ENCODE data around the gene TCP10L.
A peak's percentile ranks its signal among the peaks of the same experiment; 100 is the strongest.
"Not testable (repeated sequence)": the region's sequence is repeated elsewhere in the genome, so short reads cannot be mapped to it uniquely, and the experiment has no call there.

Gene TCP10L, protein sequence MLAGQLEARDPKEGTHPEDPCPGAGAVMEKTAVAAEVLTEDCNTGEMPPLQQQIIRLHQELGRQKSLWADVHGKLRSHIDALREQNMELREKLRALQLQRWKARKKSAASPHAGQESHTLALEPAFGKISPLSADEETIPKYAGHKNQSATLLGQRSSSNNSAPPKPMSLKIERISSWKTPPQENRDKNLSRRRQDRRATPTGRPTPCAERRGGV

DNA sequence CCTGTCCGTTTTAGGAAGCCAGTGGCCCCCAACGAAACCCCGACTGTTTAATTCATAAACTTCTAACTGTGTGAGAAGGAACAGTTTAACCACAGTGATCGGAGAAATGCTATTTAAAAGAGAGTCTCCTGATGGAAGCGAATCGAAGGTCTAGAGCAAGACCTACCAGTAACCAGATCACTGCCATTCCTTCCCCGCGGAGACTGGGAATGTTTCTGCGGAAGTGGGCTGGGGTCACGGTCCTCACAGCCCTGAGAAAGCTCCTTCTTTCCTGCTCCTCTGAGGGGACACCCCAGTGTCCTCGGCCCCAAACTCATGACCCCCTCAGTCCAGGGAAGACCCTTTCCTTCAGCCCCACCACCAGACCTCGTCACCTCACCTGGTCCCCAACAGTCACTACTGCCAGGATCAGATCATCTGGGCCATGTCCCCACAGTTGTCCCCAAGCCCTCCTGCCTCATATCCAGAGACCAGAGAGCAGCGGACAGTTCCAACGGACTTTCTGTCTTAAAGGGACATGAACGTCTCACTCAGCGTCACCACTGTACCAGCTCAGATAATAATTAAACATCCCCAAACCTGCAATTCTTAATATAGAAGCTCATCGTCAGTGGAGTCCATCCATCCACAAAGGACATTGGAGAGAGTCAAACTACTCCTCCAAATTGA lies at the start of gene TCP10L:
TSS of gene TCP10L (minus strand) at position 482 of the 669 bp plus-strand sequence. CDS start 1,219 bp downstream, outside the sequence.
- intact Hi-C loops (cut with DNase I; ENCODE audit: low total_unique reads) = no loop called here

DNA sequence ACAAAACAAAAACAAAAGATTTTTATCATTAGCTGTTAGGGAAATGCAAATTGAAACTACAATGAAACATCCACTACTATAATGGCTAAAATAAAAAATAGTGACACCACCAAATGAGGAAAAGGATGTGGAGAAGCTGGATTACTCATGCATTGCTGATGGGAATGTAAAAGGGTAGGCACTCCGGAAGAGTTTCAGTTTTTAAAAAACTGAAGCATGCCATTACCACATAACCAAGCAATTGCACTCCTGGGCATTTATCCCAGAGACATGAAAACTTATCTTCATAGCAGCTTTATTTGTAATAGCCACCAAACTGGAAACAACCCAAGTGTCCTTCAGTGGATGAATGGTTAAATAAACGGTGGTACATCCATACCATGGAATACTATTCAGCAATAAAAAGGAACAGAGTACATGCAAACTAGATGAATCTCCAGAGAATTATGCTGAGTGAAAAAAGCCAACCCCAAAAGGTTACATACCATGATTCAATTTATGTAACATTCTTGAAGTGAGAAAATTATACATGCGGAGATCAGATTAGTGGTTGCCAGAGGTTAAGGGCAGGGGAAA lies 41.4 kb upstream of the TCP10L start:
- Histone ChIP-seq H3K9me3 (no peaks in the 10 kb centered on the region), H3K36me3 (peaks cover 19 to 22% (median 21%) of the 10 kb centered on the region in 3 donors), H3K4me3 (no peak overlapping the region), H3K4me1 (no peaks in the 10 kb centered on the region), H3K27me3 (peaks cover 0 to 4% of the 10 kb centered on the region in 2 donors), H3K27ac (no peak overlapping the region)
- TF ChIP-seq, protein P1, sequence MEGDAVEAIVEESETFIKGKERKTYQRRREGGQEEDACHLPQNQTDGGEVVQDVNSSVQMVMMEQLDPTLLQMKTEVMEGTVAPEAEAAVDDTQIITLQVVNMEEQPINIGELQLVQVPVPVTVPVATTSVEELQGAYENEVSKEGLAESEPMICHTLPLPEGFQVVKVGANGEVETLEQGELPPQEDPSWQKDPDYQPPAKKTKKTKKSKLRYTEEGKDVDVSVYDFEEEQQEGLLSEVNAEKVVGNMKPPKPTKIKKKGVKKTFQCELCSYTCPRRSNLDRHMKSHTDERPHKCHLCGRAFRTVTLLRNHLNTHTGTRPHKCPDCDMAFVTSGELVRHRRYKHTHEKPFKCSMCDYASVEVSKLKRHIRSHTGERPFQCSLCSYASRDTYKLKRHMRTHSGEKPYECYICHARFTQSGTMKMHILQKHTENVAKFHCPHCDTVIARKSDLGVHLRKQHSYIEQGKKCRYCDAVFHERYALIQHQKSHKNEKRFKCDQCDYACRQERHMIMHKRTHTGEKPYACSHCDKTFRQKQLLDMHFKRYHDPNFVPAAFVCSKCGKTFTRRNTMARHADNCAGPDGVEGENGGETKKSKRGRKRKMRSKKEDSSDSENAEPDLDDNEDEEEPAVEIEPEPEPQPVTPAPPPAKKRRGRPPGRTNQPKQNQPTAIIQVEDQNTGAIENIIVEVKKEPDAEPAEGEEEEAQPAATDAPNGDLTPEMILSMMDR (IDR thresholded peaks at IDR 0.05) = no peak
- DNase-seq = no peak
- intact Hi-C loops (cut with DNase I; ENCODE audit: low total_unique reads) = no loop called here

More for the DNA sequence above, at the start of gene TCP10L:
- Histone ChIP-seq H3K4me1 (no peaks in the 10 kb centered on the region), H3K4me3 (no peak within 1 kb of the TSS), H3K27me3 (no peaks in the 10 kb centered on the region), H3K36me3 (peaks cover 0 to 5% (median 0%) of the 10 kb centered on the region in 3 donors), H3K9me3 (no peaks in the 10 kb centered on the region), H3K27ac (no peak within 1 kb of the TSS)
- TF ChIP-seq, protein P1 (IDR thresholded peaks at IDR 0.05) = no peak
- DNase-seq = no peak

DNA sequence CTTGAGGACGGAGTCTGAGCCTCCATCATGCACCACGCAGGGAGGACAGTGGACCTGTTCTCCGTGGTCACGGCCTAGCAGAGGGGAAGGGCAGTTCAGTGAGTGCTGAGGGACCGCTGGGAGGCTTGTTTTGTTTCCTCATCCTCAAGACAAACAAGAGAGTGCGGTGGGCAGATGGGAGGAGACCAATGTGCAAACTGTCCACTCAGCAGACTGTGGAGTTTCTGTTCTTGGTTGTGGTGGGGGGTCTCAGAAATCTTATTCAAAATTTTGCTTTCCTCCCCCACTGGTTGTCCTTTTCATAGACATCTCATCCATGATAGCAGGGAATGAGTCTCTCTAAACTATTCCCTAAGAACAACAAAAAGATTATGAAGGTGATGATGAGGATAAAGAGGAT lies 32.9 kb upstream of the TCP10L start:
- DNase-seq, H3K9me3 ChIP-seq, H3K27me3 ChIP-seq, H3K36me3 ChIP-seq, H3K27ac ChIP-seq, H3K4me3 ChIP-seq, H3K4me1 ChIP-seq: not testable (repeated sequence)
- intact Hi-C loops (cut with DNase I; ENCODE audit: low total_unique reads) = loop anchor here (10.0 kb wide), 1 partner anchor 157 kb away; the partner anchor contains the start of gene PAXBP1

DNA sequence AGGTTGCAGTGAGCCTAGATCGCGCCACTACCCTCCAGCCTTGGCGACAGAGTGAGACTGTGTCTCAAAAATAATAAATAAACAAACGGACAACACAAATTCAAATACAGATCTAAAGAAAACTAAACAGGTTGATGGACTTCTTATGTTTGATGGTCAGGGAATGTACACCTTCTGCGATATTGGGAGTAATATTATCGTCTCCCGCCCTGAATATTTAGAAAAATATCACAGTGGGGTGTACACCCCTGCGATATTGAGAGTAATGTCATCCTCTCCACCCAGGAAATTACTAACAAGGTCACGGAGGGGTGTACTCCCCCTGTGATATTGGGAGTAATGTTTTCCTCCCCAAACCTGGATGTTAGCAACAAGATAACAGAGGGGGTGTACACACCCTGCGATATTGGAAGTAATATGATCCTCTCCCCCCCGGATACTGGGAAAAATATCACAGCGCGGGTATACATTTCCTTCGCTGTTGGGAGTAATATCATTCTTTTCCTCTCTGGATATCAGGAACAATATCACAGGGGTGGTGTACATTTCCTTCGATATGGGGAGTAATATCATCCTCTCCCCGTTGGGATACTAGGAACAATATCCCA lies 28.2 kb upstream of the TCP10L start:
- DNase-seq = no peak
- TF ChIP-seq, protein P1 (IDR thresholded peaks at IDR 0.05) = no peak
- H3K4me3 ChIP-seq = peak overlapping the region; percentile 93 to 95
- H3K27ac ChIP-seq = peak overlapping the region; percentile 89 to 95
- H3K27me3 ChIP-seq = no peaks in the 10 kb centered on the region
- H3K9me3 ChIP-seq = no peaks in the 10 kb centered on the region
- intact Hi-C loops (cut with DNase I; ENCODE audit: low total_unique reads) = loop anchor here (10.0 kb wide), 1 partner anchor 161 kb away; the partner anchor contains the start of gene PAXBP1
- peaks cover 3 to 10% (median 7%) of the 10 kb centered on the region in 3 donors for H3K36me3 ChIP-seq
- peaks cover 3 to 21% (median 13%) of the 10 kb centered on the region in 4 donors for H3K4me1 ChIP-seq

DNA sequence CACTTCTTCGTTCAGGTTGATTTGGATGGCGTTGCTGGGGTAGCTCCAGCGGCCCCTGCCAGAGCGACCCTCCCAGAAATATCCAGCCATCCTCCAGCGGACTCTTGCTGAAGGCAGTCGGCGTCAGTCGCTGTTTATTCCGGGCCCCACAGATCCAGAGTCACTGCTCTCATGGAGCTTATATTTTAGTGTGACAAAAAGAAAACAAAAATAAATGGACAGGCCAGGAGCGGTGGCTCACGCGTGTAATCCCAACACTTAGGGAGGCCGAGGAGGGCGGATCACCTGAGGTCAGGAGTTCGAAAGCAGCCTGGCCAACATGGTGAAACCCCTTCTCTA lies 27.6 kb upstream of the TCP10L start:
- H3K36me3 ChIP-seq = peaks cover 3 to 15% (median 11%) of the 10 kb centered on the region in 3 donors
- intact Hi-C loops (cut with DNase I; ENCODE audit: low total_unique reads) = loop anchor here (10.0 kb wide), 1 partner anchor 162 kb away; the partner anchor contains the start of gene PAXBP1
- no peaks in the 10 kb centered on the region for H3K9me3 ChIP-seq
- H3K27me3 ChIP-seq = no peaks in the 10 kb centered on the region
- no peak for DNase-seq
- peaks cover 3 to 21% (median 13%) of the 10 kb centered on the region in 4 donors for H3K4me1 ChIP-seq
- peak overlapping the region; percentile 89 to 95 for H3K27ac ChIP-seq
- H3K4me3 ChIP-seq = peak overlapping the region; percentile 93 to 95
- TF ChIP-seq, protein P1 (IDR thresholded peaks at IDR 0.05) = no peak

Measured in tibial artery (tissue), 4 donors.